HG03108 (cell line): ENCODE results near the gene EBPL.

ENCODE experiments used
- ATAC-seq: cut with Tn5 transposase; IDR thresholded peaks from one replicate; pipeline ENCODE4 v1.9.1; 2021; ENCODE audit warnings: moderate library complexity; ENCODE audit not compliant: unreplicated experiment

EBPL gene

DNA sequence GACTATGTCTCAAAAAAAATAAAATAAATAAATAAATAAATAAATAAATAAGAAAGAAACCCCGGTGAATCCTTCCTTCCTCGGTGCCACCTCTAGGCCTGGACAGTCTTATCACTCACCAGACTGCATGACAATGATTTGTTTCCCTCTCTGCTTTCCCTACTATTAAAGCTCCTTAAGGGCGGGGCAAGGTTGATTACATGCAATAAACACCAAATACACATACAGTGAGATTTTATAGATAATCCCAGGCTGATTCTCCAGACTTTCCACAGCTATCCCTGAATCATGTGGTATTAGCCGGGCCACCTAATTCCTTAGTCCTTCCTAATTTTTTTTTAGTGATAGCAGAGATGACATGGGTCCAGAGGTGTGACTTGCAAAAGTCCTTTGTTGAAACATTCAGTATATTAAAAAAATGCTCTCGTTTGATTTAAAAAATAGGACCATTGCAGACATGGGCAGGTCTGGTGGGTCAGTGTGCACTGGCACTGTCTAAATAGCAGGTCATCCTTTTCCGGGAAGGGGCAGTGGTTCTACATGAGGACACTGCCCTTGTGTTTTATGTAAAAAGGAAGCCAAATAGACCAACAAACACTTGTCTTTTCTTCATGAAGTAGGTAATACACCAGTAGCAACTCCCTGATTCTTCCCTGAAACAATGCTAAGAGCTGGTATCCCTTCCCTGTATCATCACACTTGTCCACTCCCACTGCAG, 14.5 kb downstream of the EBPL start:
- ATAC-seq, result no peak

DNA sequence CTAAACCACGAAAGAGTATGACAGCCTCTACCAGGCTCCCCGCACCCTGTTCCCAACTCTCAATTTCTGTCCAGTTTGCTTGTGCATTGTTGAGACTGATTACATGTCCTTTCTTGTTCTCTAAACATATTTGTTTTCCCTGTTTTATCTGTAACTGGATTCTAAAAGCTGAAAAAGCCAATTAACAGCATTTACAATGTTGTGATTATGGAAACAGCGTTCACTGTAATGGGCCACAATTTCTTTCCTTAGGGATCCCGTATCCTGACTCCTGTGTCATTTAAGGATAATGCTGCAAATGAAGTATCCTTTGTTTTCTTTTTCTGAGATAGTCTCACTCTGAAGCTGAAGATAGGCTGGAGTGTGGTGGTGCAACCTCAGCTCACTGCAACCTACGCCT, 20.5 kb downstream of the EBPL start:
- no peak for ATAC-seq

DNA sequence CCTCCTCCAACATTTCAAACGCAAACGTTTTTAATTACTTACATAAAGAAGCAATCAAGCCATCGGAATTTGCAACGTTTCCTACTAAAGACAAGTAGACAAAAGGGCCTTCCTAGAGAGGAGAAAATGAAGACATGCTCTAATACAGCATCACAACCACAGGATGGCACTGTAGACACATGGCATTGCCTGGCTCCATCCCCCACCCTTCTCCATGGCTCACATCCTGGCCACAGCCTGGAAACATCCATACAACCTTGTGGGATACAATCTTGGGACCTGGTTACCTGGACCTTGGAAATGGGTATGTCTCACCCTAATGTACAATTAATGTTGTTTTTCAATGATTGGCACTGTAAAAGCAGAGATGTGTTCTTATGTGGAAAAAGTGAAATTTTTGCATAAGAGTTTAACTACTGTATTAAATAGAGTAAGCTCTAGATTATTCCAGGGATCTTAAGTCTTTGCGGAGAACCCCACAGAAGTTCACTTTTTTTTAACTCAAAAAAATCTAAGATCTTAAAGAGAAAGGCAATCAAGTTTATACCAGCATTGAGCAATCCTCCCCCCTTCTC, 21.5 kb downstream of the EBPL start:
- ATAC-seq, result peak; percentile 63

DNA sequence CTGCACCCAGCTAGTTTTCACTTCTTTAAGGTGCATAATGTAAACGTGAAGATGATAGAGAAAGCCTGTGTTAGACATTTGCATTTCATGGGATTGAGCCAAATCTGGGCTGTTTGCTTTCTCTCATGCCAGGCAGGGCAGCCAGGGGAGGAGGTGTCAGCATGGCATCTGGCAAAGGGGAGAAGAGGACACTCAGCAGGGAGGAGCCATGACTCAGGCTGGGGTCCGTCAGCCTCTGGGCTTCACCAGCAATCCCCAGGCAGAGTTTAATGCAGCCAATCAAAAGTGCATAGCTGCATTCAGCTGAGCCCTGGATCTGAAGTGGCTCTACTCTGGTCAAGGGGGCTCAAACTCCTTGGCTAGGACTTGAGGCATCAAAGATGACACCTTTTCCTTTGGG, 23.5 kb downstream of the EBPL start:
- ATAC-seq, result no peak

DNA sequence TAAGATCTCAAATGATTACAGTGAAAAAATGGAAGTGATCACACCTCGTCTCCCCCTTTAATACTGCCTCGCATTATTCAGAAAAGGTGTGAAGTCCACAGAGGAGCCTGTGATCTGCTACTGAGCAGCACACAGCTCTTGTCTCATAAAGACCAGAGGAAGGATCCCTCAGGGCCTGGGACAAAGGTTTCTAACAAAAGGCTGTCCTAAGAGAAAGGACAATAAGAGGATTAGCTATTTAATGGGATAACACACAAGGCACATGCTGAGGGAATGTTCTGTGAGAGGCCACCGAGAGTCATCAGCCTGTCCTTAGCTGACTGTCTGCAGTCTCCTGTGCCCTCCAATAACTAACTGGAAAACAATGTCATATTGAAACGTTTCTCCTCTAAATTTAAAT, 26.7 kb downstream of the EBPL start:
- ATAC-seq, result no peak

DNA sequence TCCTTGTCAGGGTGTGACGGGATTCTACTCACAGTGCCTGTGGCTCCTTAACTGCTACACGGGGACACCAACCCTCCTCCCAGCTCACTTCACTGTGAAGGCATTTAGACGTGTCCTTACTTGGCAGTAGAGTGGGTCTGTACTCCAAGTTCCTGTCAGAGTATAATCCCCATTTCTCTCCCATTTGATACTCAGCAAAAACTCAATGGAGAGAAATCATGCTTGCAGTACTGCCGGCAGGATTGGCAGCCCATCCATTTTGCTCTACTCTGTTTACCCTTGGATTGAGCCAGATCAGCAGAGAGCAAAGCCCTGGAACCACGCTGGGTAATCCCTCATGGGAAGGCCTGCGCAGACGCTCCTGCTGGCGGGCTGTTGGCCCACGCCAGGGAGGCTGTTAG, 34.0 kb downstream of the EBPL start:
- ATAC-seq, result no peak

DNA sequence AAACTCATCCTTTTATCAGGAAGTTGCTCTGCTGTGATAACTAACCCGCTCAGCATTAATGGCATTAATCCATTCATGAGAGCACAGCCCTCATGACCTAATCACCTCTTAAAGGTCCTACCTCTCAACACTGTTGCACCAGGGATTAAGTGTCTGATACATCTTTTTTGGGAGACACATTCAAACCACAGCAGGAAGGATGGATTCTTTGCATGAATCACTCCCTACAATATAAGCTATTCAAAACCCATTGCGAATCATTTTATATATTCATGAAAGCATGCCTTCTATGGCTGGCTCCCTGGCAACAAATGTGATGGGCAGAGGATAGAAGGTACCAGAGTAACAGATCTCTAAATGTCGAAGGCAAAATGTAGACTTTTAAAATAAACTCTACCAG, 35.4 kb downstream of the EBPL start:
- ATAC-seq, result no peak

DNA sequence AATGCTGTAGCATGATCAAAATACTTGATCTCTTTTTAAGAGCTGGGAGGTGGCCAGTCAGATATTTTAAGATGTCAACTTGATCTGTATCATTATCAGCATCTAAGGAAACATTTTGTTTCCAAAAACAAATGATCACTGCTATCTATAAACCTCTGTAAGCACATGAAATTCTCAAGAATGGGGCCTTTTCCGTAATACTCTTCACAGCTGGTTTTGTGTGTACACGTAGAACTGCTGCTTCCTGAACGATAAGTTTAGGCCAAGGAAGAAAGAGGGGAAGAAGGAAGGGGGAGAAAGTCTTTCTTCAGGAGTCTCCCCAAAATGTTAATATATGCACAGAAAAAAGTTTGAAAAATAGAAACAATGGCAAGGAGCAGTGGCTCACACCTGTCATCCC, 37.3 kb downstream of the EBPL start:
- ATAC-seq, result no peak

DNA sequence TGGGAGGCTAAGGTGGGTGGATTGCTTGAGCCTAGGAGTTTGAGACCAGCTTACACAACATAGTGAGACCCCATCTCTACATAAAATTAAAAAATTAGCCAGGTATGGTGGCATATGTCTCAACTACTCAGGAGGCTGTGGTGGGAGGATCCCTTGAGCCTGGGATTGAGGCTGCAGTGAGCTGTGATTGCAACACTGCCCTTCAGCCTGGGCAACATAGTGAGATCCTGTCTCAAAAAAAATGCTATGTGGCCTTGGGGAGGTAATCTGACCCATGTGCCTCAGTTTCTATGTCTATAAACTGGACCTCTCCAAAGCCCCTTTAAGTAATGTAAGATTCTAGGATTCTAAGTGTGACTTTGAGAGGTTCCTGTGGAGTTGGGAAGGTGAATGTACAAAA, 37.8 kb downstream of the EBPL start:
- ATAC-seq, result no peak

DNA sequence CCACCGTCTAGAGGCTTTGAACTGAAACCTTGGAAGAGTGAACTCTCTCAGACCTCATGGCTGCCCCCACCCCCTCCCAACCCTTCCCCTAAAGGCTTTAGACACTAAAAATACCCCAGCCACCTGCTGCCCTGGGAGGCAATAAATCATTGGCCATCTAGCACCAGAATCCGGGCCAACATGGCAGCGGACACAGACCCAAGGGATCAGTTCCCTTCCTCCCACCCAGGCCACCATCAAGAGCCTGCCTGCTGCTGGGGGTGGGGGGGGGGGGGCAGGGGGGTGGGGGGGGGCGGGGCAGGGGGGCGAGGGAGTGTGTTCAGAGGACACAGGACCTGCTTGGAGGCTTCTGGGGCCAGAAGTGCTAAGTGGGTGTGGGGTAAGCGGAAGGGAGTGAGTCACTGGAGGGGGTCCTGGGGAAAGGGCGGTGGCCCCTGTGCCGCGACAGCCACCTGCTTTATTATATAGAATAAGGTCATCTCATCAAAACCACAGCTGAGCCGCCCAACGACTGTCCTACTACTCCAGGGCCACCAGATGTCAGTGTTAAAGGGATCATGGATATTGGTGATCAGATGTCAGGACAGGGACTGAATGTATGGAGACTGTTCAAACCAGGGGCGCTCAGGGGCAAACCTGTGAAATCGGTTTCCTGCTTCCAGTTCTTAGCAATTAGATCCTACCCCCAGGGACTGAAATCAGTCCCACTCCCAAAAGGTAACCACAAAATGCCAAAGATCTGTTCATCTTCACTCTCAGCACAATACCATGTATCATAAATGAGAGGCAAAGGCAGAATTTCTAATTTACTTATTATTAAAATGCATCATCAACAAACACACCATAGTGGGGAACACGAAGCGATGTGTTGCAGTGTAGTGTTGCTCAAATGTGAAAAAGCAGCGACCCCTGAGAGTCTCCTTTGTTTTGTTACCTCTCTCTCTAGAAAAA, 38.7 kb downstream of the EBPL start:
- ATAC-seq, result no peak

DNA sequence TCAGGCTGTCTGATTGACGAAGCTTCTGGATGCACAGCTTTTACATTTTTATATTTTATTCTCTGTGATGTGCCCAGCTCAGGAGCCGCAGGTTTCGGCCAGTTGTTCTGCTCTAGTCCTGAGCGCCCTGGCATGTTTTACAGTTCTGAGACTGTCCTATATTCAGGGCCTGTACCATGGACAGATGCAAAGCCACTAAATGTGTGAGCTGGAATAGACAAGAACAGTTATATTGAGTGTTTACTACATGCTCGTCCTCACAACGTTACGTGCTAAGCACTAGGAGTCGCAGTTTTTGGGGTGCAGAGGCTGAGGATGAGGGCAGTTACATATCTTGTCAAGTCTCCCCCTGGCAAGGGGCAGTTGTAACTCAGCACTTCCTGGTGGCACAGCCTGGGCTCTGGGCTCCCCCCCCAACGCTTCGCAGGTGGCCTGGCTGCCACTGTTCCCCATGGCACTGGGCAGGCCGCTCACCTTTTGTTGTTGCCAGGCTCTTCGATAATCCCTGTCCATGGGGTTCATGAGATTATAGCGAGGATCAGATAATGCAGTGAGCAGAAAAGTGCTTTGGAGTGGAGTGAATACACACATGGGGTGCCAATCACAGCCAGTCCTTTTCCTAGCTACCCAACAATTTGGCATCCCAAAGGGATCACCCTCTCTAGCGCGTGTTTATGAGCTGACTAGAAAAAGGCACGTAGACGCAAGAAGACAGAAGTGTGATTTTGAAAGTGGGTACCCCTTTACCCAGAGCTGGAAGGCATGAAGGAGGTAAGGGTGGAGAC, 39.5 kb downstream of the EBPL start:
- no peak for ATAC-seq

DNA sequence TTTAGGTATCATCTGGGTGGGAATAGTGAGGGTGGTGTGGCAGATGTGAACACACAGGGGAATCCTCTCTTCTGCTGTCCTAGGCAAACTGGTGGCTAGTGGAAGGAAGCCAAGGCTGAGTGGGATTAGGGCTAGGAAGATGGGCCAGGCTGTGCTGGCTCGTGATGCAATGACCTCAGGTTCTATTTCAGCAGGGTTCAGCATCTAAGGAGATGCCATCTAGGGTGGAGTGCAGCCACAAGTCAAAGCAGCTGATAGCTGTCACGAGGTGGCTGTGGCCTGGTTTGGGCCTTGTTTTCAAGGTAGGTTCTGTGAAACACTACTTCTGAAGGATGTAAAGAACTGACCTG, 41.3 kb downstream of the EBPL start:
- no peak for ATAC-seq

DNA sequence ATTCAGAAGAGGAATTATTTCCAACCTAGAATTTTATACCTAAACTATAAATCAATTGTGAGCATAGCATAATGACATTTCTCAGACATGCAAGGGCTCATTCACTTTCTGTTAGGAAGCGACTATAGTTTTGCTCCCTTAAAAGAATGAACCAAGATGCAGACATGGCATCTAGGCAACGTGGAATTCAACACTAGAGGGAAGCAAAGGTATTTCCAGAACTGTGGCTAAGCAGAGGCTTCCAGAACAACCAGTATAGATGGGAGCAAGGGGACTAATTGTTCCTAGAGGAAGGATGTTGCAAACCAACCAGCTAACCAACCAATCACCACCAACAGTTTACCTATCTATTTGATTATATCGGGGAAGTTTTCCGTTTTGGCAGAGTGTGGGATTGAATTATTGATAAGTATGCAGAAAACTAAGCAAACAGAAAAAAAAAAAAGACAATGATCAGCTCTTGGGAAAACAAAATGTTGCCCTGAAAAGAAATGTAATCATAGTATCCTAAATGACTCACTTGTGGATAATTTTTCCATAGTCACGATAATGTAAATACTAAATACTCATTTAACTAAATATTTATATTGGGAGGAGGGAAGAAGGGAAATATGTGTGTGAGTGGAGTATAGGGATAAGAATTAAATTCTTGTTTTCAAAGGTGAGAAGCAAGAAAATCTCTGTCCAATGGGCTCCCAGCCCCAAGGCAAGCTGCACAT, 41.9 kb downstream of the EBPL start:
- ATAC-seq, result no peak

DNA sequence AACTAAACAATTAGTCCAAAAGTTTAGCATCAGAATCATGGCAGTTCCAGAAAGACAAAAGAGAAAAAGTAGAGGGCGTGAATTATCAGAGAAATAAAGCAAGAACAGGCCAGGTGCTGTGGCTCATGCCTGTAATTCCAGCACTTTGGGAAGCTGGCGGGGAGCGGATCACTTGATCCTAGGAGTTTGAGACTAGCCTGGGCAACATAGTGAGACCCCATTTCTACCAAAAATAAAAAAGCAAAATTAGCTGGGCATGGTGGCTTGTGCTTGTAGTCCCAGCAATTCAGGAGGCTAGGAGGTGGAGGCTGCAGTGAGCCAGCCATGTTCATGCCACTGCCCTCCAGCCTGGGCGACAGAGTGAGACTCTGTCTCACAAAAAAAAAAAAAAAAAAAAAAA, 44.6 kb downstream of the EBPL start:
- ATAC-seq, result no peak

DNA sequence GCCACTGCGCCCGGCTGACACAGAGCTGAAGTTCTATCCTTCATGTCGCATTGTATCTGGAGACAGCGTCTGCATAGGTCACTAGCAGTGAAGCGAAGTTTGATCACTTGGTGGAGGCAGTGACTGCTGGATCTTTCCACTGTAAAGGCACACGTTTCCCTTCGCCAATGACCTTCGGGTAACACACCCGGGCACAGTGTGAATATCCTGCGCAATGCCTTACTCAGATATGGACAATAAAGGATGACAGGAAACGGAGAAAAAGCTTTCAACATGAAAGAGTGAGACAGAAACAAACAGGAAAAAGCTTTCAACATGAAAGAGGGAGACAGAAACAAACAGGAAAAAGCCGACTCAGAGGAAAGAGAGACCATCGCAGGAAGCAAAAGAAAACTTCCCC, 45.8 kb downstream of the EBPL start:
- no peak for ATAC-seq

DNA sequence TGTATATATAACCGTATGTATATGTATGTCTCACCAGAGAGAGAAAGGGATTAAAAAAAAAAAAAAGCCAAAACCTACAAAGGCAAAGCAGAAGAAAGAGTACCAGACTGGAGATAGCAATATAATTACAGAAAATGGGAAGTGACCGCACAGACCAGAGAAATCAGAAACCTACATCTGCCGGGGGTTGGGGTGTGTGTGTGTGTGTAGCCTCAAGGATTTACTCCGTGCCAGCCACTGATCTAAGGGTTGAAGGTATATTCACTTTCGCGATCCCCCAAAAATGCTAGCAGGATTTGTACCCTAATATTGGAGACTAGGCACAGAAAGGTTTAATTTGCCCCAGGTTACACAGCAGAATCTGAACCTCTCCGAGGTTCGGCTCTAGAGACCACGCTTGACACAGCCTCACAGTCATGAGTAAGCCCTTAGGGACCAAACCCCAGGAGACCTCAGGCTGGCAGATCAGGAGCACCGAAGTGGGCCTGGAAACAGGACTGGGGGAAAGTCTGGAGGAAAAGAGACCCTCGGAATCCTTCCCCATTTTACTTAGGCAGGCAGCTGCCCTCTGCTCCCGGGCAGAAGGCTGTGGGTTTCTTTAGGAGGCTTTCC, 48.1 kb downstream of the EBPL start:
- ATAC-seq, result no peak

DNA sequence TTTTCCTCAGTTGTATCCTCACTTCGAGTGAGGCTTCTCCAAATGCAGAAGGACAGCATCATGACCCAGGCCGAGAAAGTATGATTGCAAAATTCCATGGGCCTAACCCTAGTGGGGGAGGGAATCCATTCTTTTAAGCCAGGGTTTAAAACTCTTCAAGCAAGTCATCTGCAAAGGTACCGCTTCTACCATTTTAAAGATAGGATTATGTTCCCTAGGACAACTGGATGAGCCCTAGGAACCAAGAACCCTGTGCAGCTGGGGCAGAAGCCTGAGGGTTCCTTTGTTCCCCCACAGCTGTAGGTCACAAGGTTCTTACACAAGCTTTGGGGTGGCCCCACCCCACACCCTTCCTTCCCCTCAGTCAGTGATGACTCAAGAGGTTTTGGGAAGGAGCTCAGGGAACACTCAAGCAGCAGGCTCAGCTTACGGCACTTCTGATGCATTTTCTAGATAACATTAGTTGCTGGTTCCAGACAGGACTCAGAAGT, 49.4 kb downstream of the EBPL start:
- ATAC-seq, result no peak

DNA sequence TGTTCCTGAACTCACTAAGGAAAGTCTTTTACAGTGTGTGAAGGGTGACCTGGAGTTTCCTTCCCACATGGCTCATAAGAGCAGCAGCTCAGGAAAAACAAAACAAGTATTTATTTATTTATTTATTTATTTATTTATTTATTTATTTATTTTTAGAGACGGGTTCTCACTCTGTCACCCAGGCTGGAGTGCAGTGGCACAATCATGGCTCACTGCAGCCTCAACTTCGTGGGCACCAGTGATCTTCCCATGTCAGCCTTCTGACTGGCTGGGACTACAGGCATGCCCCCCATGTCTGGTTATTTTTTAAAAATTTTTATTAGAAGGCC, 52.6 kb downstream of the EBPL start:
- ATAC-seq, result no peak

DNA sequence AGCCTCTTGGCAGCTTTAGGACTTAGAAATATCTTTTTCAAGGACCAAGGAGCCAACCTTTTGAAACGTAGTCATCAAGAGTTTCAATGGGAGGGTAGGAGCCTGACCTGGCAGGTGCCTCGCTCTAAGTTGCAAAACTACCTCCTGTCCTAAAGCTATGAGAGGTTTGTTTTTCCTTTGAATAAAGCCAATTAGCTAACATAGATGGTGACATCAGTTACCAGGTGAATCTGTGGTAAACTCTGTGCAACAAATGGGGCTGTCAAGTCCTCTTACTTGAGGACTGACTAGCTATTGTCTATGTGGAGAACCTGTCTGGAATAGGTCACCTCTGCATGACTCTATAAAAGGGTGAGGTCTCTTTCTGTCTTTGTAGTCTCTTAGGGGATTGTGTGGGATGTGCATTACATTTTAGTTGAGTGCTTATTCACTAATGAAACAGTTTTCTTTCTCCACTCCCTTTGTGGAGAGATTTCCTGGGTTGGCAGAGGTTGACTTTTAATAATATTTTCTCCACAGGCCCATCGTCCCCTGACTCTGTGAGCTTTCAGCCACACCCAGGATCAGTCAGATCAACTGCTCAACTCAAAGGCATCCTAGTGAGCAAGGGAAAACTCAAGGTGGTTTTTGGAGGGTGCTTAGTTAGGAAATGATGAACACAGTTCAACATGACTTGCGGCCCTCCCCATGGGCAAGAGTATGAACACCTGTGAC, 53.1 kb downstream of the EBPL start:
- ATAC-seq, result no peak

DNA sequence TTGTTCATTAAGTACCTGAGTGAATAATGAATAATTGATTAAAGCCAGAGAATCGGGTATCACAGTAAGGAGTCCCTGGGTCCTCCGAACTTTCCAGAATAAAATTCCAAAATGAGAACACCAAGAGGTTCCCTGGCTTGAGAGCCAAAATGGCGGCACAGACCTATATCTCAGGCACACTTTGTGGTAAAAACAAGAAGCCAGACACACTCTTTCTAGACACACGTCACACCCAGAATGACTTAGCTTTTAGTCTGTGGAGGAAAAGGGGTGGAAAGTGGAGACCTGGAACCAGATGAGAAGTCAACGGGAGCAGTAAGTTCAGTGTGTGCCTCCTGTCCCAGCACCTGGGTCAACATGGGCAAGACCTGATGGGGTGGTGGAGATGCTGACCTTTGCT, 54.6 kb downstream of the EBPL start:
- no peak for ATAC-seq
